Measurements from ENCODE around the gene TRAF4. TPM values are rescaled to one million over a fixed set of nuclear protein-coding genes. Genes with fewer than 3 reads are reported as not detected.

TRAF4 gene
- total and polyA plus RNA-seq, 9 of the 15 experiments (the other 6 are each of a cell fraction or from before 2014, with no cell fraction given), result 2.4 to 147 (median 72.4) TPM

DNA sequence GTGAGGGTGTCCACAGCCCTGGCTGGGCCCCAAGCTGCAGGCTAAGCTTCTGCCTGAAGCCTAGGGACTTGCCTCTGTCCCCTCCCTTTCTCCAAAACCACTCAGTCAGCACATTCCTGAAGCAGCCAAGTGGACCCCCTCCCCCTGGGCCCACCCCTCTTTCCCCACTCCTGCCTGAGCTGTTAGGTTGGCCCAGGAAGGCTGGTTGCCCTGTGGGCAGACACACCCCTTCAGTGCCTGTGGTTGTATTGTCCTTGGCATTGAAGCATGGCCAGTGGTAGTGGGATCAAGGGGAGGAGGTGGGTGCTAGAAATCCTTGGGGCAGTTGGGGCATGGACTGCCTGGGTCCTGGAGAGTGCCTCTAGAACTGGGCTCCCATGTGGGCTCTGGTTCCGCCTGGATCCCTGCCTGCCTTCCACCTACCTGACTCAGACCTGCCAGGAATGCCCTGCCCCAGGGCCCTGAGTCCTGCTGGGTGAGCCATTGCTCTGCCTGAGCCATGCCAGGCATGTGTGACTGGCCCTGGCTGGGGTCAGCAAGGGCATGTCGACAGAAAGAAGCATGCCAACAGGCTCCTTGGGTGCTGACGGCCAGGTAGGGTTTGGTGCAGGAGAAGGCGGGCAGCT lies 2.1 kb downstream of the TRAF4 start (continued):
- TF ChIP-seq SOX6 (IDR thresholded peaks at IDR 0.05) (no peak), MCM2 (IDR thresholded peaks at IDR 0.05; ENCODE audit: low read depth) (no peak), ZNF316 (IDR thresholded peaks at IDR 0.05) (peak; percentile 94), SNIP1 (IDR thresholded peaks at IDR 0.05; ENCODE audit: low read depth) (no peak), SREBF2 (CRISPR knock-in tag; IDR thresholded peaks at IDR 0.05) (no peak), STAT5B (CRISPR knock-in tag; IDR thresholded peaks at IDR 0.05) (no peak), RBBP5 (IDR thresholded peaks at IDR 0.05; ENCODE audit: borderline replicate concordance, insufficient read depth, low read length, poor library complexity, severe bottlenecking) (no peak), NR2F6 (CRISPR knock-in tag; IDR thresholded peaks at IDR 0.05) (no peak), FUS (optimal IDR thresholded peaks at IDR 0.05; ENCODE audit: low read depth, low read length) (no peak), NR4A1 (CRISPR knock-in tag; IDR thresholded peaks at IDR 0.05) (no peak), NR4A1 (tag; IDR thresholded peaks at IDR 0.05) (no peak), ZNF143 (CRISPR knock-in tag; IDR thresholded peaks at IDR 0.05) (0 out of 2 replicates have a peak, but pooled peaks have one; percentile 12)
- TF ChIP-seq, protein P1, sequence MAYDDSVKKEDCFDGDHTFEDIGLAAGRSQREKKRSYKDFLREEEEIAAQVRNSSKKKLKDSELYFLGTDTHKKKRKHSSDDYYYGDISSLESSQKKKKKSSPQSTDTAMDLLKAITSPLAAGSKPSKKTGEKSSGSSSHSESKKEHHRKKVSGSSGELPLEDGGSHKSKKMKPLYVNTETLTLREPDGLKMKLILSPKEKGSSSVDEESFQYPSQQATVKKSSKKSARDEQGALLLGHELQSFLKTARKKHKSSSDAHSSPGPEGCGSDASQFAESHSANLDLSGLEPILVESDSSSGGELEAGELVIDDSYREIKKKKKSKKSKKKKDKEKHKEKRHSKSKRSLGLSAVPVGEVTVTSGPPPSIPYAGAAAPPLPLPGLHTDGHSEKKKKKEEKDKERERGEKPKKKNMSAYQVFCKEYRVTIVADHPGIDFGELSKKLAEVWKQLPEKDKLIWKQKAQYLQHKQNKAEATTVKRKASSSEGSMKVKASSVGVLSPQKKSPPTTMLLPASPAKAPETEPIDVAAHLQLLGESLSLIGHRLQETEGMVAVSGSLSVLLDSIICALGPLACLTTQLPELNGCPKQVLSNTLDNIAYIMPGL (CRISPR knock-in tag; IDR thresholded peaks at IDR 0.05), result no peak
- TF ChIP-seq, protein P2, sequence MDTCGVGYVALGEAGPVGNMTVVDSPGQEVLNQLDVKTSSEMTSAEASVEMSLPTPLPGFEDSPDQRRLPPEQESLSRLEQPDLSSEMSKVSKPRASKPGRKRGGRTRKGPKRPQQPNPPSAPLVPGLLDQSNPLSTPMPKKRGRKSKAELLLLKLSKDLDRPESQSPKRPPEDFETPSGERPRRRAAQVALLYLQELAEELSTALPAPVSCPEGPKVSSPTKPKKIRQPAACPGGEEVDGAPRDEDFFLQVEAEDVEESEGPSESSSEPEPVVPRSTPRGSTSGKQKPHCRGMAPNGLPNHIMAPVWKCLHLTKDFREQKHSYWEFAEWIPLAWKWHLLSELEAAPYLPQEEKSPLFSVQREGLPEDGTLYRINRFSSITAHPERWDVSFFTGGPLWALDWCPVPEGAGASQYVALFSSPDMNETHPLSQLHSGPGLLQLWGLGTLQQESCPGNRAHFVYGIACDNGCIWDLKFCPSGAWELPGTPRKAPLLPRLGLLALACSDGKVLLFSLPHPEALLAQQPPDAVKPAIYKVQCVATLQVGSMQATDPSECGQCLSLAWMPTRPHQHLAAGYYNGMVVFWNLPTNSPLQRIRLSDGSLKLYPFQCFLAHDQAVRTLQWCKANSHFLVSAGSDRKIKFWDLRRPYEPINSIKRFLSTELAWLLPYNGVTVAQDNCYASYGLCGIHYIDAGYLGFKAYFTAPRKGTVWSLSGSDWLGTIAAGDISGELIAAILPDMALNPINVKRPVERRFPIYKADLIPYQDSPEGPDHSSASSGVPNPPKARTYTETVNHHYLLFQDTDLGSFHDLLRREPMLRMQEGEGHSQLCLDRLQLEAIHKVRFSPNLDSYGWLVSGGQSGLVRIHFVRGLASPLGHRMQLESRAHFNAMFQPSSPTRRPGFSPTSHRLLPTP (IDR thresholded peaks at IDR 0.05; ENCODE audit: borderline replicate concordance, extremely low read depth, insufficient read length), result no peak
- TF ChIP-seq, protein P3, sequence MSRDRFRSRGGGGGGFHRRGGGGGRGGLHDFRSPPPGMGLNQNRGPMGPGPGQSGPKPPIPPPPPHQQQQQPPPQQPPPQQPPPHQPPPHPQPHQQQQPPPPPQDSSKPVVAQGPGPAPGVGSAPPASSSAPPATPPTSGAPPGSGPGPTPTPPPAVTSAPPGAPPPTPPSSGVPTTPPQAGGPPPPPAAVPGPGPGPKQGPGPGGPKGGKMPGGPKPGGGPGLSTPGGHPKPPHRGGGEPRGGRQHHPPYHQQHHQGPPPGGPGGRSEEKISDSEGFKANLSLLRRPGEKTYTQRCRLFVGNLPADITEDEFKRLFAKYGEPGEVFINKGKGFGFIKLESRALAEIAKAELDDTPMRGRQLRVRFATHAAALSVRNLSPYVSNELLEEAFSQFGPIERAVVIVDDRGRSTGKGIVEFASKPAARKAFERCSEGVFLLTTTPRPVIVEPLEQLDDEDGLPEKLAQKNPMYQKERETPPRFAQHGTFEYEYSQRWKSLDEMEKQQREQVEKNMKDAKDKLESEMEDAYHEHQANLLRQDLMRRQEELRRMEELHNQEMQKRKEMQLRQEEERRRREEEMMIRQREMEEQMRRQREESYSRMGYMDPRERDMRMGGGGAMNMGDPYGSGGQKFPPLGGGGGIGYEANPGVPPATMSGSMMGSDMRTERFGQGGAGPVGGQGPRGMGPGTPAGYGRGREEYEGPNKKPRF (IDR thresholded peaks at IDR 0.05; ENCODE audit: low read depth, low read length), result no peak
- TF ChIP-seq, protein P4, sequence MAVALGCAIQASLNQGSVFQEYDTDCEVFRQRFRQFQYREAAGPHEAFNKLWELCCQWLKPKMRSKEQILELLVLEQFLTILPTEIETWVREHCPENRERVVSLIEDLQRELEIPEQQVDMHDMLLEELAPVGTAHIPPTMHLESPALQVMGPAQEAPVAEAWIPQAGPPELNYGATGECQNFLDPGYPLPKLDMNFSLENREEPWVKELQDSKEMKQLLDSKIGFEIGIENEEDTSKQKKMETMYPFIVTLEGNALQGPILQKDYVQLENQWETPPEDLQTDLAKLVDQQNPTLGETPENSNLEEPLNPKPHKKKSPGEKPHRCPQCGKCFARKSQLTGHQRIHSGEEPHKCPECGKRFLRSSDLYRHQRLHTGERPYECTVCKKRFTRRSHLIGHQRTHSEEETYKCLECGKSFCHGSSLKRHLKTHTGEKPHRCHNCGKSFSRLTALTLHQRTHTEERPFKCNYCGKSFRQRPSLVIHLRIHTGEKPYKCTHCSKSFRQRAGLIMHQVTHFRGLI (CRISPR knock-in tag; IDR thresholded peaks at IDR 0.05), result no peak
- TF ChIP-seq, protein P5, sequence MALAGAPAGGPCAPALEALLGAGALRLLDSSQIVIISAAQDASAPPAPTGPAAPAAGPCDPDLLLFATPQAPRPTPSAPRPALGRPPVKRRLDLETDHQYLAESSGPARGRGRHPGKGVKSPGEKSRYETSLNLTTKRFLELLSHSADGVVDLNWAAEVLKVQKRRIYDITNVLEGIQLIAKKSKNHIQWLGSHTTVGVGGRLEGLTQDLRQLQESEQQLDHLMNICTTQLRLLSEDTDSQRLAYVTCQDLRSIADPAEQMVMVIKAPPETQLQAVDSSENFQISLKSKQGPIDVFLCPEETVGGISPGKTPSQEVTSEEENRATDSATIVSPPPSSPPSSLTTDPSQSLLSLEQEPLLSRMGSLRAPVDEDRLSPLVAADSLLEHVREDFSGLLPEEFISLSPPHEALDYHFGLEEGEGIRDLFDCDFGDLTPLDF (CRISPR knock-in tag; IDR thresholded peaks at IDR 0.05), result no peak

All from K562 (cell line).